SU-DHL-6 (cell line): ENCODE measurements around the gene ZDHHC17.

Experiments
- CTCF ChIP-seq: fragments of 200-600 bp; sonication (generic); IDR thresholded peaks from one replicate; pipeline ENCODE4 v1.5.1; 2017; ENCODE audit warnings: antibody characterized with exemption, mild to moderate bottlenecking, low read length, moderate library complexity; ENCODE audit not compliant: insufficient read depth, poor library complexity, severe bottlenecking
- EZH2phosphoT487 ChIP-seq: fragments of 200-600 bp; sonication (generic), shearing (Covaris generic); conservative IDR thresholded peaks from 2 replicates; pipeline ENCODE4 v1.6.1; 2018; ENCODE audit warnings: mild to moderate bottlenecking, antibody characterized with exemption, low read length, moderate library complexity, mixed read lengths

- no peak for TF ChIP-seq CTCF
- no peak for TF ChIP-seq EZH2phosphoT487
Measured at GRCh38 chr12:76879710-76880518, 116.0 kb downstream of the ZDHHC17 start.
